Activated T-cell treated with anti-CD3 and anti-CD28 coated beads, Interleukin-2, amount 50 U/mL, for 4 hours (primary cell): ENCODE results near the gene PSD2. TPM values are rescaled to one million over a fixed set of nuclear protein-coding genes. Genes with fewer than 3 reads are reported as not detected.

Source experiments
- ATAC-seq, 2 donors: fragments of 200-7000 bp; cut with Tn5 transposase; one replicate each; pipeline ENCODE4 v1.10.0; 2021
- DNase-seq: peaks from one replicate; pipeline ENCODE4 v3.0.0-alpha.2; 2020
- H3K27me3 Mint-ChIP-seq: one replicate; pipeline ENCODE4 v1.8.0; 2021; ENCODE audit warnings: low read depth, mixed read lengths
- H3K36me3 Mint-ChIP-seq: one replicate; pipeline ENCODE4 v1.8.0; 2022; ENCODE audit warnings: mixed read lengths; ENCODE audit not compliant: insufficient read depth
- H3K4me1 Mint-ChIP-seq: one replicate; pipeline ENCODE4 v1.8.0; 2021; ENCODE audit warnings: low read depth, mixed read lengths
- H3K4me3 Mint-ChIP-seq: one replicate; pipeline ENCODE4 v1.8.0; 2021; ENCODE audit warnings: mild to moderate bottlenecking, moderate library complexity, mixed read lengths
- H3K9me3 Mint-ChIP-seq: one replicate; pipeline ENCODE4 v1.8.0; 2021; ENCODE audit warnings: mixed read lengths
- total RNA-seq, 3 donors: library from RNA; stranded (reverse); gene quantifications; one replicate each; pipeline ENCODE4 v1.2.1, GENCODE V29; 2021

Gene PSD2
- total RNA-seq, 3 donors from 2014 or later: not detected

DNA sequence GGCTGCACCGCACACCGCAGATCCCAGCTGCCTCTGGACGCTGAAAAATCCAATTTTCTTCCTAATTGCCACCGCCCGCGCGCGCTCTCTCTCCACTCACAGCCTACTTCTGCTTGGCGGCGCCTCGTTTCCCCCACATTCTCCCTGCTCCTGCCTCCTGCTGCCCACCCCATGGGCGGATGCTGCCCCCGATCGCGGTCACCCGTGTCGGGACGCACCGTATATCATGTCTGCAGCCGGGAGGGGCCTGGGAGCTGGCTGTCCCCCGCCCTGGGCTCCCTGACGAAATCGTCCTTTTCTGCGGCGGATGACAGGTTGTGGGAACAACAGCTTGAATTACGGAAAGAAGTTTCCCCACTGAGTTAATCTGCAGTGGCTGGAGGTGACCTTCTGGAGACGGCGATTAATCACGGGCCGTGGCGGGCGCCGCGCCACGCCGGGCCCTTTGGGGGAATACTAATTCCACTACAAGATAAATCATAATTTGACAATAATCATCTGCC, 36.3 kb upstream of the PSD2 start:
- H3K36me3 Mint-ChIP-seq: no peaks in the 10 kb centered on the region
- peaks cover 13% of the 10 kb centered on the region for H3K4me1 Mint-ChIP-seq
- H3K9me3 Mint-ChIP-seq: no peaks in the 10 kb centered on the region
- H3K4me3 Mint-ChIP-seq: no peak overlapping the region
- peaks cover 35% of the 10 kb centered on the region for H3K27me3 Mint-ChIP-seq
- no peak for DNase-seq
- ATAC-seq: no peak

DNA sequence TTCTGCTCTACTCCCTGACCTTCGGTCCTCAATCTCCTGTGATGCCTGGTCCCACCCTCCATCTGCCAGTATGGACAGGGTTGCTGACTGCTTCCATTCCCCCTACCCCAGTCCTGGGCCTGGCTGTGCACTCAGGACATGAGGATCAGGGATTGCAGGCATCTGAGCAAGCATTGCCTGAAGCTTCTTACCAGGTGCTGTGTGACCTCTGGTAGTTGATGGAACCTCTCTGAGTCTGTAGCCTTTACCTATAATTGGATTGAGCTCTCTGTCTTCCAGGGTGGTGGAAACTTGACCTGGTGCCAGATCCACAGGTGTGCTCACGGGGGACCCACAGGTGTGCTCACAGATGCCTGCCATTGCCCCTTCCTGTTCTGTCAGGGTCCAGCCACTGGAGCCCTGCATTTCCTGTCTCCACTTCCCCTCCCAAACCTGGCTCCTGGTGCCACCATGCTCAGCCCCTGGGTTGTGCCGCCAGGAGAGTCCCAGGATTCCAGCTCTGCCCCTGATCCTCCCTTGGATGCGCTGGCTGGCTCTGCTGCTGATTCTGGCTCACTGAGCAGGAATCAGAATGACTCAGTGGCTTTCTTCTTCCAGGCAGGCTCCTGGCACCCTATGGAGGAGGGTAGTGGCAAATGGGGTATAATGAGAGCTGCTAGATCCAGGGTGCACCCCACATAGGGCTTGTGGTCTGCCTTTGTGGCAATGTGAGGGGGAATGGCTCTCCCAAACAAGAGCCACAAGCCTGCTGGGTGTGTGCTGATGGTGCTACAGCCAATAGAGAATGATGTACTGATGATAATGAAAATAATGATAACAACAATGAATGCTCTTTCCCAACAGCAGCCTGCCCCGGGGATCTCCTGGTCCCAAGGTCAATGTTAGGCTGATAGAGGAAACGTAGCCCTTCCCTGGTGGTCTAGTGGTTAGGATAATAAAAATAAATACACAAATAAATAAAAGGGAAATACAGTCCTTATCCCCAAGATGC, 35.2 kb upstream of the PSD2 start:
- Mint-ChIP-seq H3K9me3 (no peaks in the 10 kb centered on the region), H3K27me3 (peaks cover 36% of the 10 kb centered on the region), H3K4me1 (peaks cover 16% of the 10 kb centered on the region), H3K4me3 (no peak overlapping the region), H3K36me3 (no peaks in the 10 kb centered on the region)
- ATAC-seq (no peak), DNase-seq (no peak)

GRCh38 chr5:139761057-139761450, 34.6 kb upstream of the PSD2 start:
- no peak overlapping the region for H3K4me3 Mint-ChIP-seq
- no peaks in the 10 kb centered on the region for H3K36me3 Mint-ChIP-seq
- peaks cover 14% of the 10 kb centered on the region for H3K4me1 Mint-ChIP-seq
- no peaks in the 10 kb centered on the region for H3K9me3 Mint-ChIP-seq
- no peak for DNase-seq
- ATAC-seq: no peak
- peaks cover 35% of the 10 kb centered on the region for H3K27me3 Mint-ChIP-seq

GRCh38 chr5:139761501-139761900, 34.1 kb upstream of the PSD2 start:
- Mint-ChIP-seq H3K36me3 (no peaks in the 10 kb centered on the region), H3K4me1 (peaks cover 14% of the 10 kb centered on the region), H3K27me3 (peaks cover 32% of the 10 kb centered on the region), H3K4me3 (no peak overlapping the region), H3K9me3 (no peaks in the 10 kb centered on the region)
- no peak for DNase-seq
- no peak for ATAC-seq

DNA sequence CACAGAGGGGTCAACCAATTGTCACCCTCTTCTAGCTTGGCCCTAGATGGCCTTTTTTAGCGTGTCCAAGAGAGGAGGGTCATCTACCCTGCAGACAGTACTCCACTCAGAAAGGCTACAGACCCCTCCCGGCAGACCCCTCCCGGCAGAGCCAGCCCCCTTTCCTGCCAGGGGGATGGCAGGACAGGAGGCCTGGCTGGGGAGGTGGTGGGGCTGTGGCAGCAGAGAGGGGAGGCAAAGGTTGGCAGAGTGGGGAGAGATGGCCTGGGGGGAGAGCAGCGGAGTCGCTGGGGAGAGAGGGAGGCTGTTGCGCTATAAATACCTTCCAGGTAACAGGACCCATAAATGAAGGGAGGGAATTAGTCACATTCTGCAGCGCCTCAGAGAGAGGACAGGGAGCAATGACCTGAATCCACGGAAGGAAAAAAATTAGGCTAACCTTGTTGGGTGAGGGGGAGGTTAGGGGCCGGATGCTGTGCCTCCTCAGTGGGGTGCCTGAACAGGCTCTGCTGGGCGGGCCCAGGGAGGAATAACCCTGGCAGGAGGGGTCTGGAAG, 32.9 kb upstream of the PSD2 start:
- Mint-ChIP-seq H3K36me3 (no peaks in the 10 kb centered on the region), H3K4me1 (peaks cover 14% of the 10 kb centered on the region), H3K9me3 (no peaks in the 10 kb centered on the region), H3K4me3 (no peak overlapping the region), H3K27me3 (peaks cover 26% of the 10 kb centered on the region)
- no peak for DNase-seq
- ATAC-seq: no peak

DNA sequence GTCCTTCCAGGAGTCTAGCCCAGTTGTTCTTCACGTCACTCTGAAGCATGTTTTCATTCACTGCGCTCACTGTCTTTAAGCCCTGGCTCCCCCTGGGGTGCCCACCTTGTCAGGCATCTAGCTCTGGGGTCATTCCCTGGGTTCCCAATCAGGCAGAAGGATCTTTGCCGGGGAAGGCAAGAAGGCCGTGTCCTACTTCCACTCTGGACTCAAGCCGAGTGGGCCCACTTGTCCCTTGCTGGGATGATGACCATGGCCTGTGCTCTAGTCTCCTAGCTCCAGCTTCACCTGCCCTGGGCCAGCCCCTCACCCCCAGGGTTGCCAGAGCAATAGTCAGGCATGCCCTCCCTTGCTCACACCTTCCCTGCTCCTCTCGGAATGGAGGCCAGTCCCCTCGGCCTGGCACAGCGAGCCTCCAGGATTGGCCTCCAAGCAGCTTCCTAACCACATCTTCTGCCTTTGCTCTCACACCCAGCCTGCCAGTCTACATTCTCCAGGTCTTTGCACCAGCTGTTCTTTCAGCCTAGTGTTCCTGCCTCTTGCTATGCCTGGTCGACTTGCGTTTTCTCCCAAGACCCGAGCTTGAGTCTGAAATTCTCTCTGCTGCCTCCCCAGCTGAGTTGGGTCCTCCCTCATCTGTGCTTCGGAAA, 32.2 kb upstream of the PSD2 start:
- ATAC-seq (no peak), DNase-seq (no peak)
- Mint-ChIP-seq H3K4me1 (peaks cover 12% of the 10 kb centered on the region), H3K36me3 (no peaks in the 10 kb centered on the region), H3K9me3 (no peaks in the 10 kb centered on the region), H3K4me3 (no peak overlapping the region), H3K27me3 (peaks cover 26% of the 10 kb centered on the region)

GRCh38 chr5:139763930-139764791, 31.4 kb upstream of the PSD2 start:
- Mint-ChIP-seq H3K27me3 (peaks cover 26% of the 10 kb centered on the region), H3K9me3 (no peaks in the 10 kb centered on the region), H3K4me3 (no peak overlapping the region), H3K4me1 (peaks cover 9% of the 10 kb centered on the region), H3K36me3 (no peaks in the 10 kb centered on the region)
- DNase-seq: no peak
- ATAC-seq: no peak

DNA sequence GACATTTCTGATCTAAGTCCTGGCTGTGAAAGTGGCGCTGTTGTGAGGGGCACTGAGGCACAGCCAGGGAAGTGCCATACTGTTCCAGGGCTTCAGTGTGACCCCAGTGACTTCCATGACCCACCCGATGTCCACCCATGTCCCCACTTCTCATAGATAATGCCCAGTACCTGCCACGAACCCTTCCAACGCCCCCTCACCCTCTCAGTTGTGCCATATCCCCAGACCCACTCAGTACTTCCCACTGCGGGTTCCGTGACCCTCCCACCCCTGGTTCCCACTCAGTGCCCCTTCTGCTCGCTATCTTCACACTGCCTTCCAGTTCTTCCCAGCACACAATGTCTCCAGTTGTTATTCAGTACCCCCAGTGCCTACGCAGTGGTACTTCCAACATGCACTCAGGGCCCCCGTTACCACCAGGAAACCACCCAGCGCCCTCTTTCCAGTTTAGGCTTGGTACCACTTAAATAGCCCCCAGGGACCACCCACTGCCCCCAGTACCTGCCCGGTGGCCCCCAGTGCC, 30.7 kb upstream of the PSD2 start:
- Mint-ChIP-seq H3K9me3 (no peaks in the 10 kb centered on the region), H3K4me1 (peaks cover 9% of the 10 kb centered on the region), H3K36me3 (no peaks in the 10 kb centered on the region), H3K27me3 (peaks cover 26% of the 10 kb centered on the region), H3K4me3 (peak overlapping the region; percentile 75)
- DNase-seq (no peak), ATAC-seq (no peak)

DNA sequence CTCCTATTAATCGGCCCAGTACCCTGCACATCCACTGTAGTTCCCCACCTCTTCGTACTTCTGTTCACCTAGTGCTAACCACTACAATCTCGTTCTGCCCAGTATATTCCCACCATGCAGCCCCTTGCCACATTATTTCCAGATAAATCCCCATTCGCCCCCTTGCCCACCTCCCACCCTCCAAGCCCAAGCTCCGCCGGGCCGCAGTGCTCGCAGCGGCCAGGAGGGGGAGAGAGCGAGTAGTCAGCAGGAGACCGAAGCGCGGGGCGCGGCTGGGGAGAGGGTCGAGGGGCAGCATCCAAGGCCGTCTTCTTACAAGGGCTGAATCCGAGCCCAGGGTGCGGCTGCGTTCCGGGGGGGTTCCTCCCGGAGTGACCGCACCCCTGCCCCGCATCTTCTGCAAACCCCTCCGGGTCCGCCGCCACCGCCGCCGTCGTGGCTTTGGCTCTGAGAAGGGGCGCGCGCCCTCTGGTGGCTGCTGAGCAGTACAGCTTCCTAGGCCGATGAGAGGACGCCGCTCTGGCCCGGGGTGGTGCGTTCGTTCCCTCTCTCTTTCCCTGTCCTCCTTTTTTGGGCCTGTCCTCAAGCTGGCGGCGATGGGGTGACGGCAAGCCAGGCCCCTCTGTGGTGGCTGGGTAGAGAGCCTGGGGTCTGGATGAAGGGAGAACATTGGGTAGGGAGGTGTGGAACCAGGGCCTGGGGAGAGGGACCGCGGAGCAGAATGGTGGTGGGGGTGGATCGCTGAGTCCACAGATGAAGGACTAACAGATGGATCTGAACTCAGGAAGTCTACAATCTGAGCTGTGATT, 30.0 kb upstream of the PSD2 start:
- peaks cover 26% of the 10 kb centered on the region for H3K27me3 Mint-ChIP-seq
- DNase-seq: peak; percentile 78
- H3K36me3 Mint-ChIP-seq: no peaks in the 10 kb centered on the region
- H3K4me1 Mint-ChIP-seq: peaks cover 9% of the 10 kb centered on the region
- peak; percentile 90 to 92 for ATAC-seq
- H3K9me3 Mint-ChIP-seq: no peaks in the 10 kb centered on the region
- peak overlapping the region; percentile 75 for H3K4me3 Mint-ChIP-seq

DNA sequence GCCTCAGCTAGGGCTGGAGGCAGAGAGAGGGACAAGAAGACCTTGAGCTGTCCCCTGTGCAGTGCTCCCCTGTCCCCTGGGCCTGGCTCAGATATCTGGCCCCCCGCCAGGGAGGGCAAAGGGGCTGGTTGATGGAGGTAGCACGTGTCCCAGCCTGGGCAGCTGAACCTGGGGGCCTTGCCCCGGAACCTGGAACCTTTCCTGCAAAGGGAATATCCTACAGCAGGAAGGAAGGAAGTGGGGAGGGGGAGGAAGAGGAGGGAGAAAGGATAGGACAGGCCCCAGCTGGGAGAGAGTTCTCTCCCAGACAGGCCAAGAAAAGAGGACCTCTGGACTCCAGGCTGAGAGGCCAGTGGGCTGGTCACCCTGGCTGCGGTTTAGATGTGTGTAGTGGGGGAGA, 27.6 kb upstream of the PSD2 start:
- Mint-ChIP-seq H3K27me3 (peaks cover 22% of the 10 kb centered on the region), H3K4me3 (no peak overlapping the region), H3K36me3 (no peaks in the 10 kb centered on the region), H3K9me3 (no peaks in the 10 kb centered on the region), H3K4me1 (peaks cover 9% of the 10 kb centered on the region)
- no peak for DNase-seq
- no peak for ATAC-seq

DNA sequence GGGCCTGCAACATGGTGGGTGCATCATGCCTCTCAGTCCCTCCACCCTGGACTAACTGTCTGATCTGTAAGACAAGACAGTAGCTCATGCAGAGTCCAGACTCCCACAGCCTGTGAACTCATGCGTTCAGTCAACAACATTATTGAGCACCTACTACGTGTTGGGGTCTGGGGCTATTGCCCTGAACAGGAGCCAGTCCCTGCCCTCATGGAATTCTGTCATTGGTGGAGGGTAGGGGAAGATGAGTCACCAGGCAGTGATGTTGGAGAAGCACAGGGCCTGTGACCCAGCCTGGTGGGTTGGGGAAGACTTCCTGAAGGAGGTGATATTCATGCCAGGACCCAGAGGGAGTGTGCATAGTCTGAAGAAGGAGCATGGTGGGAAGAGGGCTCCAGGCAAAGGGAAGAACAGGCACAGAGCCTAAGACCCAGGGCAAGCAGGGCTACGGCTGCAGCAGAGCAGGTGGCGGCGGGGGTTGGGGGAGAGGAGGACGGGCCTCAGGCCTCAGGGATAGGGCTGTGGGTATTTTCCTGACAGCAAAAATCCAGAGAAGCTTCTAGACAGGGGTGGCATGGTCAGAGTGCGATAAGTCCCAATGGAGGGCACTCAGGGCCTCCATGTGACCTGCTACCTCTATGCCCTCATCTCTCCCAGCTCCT, 26.7 kb upstream of the PSD2 start:
- H3K4me1 Mint-ChIP-seq: peaks cover 9% of the 10 kb centered on the region
- peaks cover 13% of the 10 kb centered on the region for H3K27me3 Mint-ChIP-seq
- no peak for DNase-seq
- ATAC-seq: no peak
- H3K4me3 Mint-ChIP-seq: no peak overlapping the region
- no peaks in the 10 kb centered on the region for H3K9me3 Mint-ChIP-seq
- no peaks in the 10 kb centered on the region for H3K36me3 Mint-ChIP-seq

DNA sequence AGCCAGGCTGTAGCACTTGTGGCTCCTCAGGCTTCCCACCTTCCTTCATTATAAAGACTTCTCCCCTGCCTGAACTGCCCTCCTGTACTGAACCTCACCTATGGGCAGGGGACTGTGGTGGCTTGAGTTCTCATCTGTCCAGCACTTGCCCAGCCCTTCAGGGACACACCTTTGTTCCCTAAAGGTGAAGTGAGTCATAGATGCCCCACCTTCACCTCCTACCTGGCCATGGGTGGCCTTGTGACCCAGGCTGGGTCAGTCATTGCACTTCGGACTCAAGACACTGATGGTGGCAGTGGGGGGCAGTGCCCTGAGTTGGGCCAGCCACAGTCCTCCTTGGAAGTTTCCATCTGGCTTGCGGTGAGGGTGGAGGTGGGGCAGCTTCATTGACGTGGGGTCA, 26.1 kb upstream of the PSD2 start:
- Mint-ChIP-seq H3K27me3 (peaks cover 10% of the 10 kb centered on the region), H3K9me3 (no peaks in the 10 kb centered on the region), H3K4me1 (peaks cover 9% of the 10 kb centered on the region), H3K4me3 (no peak overlapping the region), H3K36me3 (no peaks in the 10 kb centered on the region)
- ATAC-seq (no peak), DNase-seq (no peak)

- no peaks in the 10 kb centered on the region for H3K36me3 Mint-ChIP-seq
- peaks cover 6% of the 10 kb centered on the region for H3K27me3 Mint-ChIP-seq
- H3K9me3 Mint-ChIP-seq: no peaks in the 10 kb centered on the region
- no peak for DNase-seq
- no peak for ATAC-seq
- peaks cover 4% of the 10 kb centered on the region for H3K4me1 Mint-ChIP-seq
- H3K4me3 Mint-ChIP-seq: no peak overlapping the region
These were observed 24.9 kb upstream of the PSD2 start for GRCh38 chr5:139770722-139771121.
